ENCODE results near the gene SMARCE1.

Gene SMARCE1

DNA sequence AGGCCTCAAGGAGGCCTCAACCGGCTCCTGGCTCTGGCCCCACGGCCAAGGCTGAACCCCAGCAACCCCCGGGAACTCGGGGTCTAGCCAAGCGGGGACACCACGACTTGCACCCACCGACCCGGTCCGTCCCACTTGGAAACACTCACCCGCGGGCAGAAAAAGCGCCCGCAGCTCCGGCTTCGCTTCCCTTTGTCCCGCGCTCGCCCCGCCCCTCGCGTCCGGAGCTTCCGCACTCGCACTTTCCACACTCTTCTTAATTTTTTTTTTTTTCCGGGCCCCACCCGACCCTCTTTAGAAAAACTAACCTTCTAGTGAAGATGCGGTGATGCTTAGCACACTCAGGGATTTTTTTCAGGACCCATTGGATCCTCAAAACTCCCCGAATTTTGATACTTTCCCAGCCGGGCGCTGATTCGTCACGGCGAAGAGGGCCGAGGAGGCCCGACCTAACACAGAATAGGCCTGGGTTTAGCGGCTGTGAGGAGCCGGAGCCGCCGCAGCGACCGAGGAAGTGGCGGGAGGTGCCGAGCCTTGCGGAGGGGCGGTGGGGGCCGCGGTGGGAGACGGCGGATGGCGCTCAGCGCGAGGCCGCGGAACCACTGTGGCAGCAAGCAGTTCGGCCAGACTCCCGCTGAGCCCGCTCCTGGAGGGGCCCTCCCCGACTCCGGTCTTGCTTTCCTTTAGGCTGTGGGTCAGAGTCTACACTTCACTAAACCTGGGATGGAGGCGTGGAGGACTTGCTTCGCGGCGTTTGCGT lies at the start of gene SMARCE1:
SMARCE1 (minus strand) TSS at position 195 of the 760 bp plus-strand sequence. CDS start 2,016 bp downstream, outside the sequence.
- peak; percentile 82 for DNase-seq (ENCODE audit: low spot score)

DNA sequence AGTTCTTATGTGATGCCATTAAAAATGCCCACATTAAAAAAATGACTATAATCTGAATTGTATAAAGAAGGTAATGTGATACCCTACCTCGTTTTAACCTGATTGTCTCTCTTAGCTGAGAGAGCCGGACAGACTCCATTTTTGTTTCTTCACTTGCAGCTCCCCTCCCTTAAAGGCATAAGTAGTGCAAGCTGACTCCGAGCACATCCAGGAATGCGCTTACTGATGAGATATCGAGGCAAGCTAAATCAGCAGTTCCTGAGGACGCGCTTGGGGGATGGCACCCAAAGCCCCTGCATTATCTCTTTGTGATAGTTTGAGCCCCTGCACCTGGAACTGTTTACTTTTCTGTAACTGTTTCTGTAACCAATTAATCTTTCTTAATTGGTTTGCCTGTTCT lies 49.7 kb upstream of the SMARCE1 start:
- no peak for DNase-seq (ENCODE audit: low spot score)

- DNase-seq (ENCODE audit: low spot score): no peak
Measured at GRCh38 chr17:40696651-40697072, 49.0 kb upstream of the SMARCE1 start.

DNA sequence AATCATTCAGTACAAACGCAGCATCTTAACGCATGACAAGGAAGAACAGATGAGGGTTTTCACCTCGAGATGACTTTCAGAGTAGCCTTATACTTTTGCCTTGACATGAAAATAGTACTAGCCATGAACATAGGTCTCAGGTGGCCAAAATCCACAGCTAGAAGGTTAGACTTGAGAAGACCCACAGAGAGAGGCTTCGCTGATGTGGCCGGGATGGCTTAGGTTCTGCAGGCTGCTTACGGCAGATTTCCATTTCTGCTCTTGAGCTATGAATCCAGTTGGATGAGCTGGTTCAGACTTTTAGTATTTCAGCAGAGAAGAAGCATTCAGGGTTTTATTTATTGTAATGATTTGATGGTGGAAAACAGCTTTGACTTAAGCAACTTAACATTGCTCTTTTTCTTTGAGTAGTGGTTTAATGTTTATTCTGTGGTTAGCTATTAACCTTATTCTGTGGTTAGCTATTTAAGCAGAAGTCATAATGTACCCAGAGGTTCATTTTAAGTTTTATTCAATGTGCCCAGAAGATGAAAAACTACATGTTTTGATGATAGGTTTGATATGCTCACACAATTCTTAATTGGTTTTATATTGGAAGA lies 48.4 kb upstream of the SMARCE1 start:
- DNase-seq (ENCODE audit: low spot score): no peak

- DNase-seq (ENCODE audit: low spot score): no peak
Measured at GRCh38 chr17:40694584-40694983, 47.0 kb upstream of the SMARCE1 start.

DNA sequence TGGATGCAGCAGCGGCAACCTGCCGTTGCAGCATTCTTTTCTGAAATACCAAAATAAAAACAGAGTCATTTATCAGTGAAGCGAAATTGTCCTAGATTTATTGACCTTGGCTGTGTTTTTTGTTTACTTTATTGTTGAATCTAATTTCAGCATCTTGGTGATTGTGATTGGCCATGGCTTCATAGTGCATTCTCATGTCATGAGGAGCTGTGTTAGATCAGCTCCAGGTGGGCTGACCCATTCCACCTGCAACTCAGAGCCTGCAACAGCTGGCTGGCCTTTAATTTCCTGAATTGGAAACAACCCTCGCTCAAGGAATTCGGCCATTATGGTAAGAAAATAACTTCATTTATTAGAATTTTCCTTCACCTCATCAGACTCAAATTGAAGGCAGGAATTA lies 39.5 kb upstream of the SMARCE1 start:
- DNase-seq (ENCODE audit: low spot score): no peak

DNA sequence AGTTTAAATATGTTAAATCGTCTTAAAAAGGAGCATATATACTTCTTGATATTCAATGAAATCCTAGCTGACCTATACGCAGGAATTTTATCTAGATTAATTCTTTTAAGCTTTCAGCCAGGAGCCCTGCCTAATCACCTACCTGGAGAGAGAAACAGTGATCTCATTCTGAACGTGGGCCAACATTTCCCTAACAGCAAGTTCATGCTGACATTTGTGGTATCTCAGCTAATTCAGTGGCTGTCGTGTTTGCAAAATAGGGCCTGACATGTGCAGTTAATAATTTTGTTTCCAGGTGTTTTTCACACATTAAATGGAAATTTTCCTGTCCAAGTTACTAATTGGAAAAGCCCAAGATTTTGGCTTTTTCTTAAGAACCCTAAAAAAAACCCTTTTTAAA lies 38.6 kb upstream of the SMARCE1 start:
- DNase-seq (ENCODE audit: low spot score): no peak

GRCh38 chr17:40680998-40681397 lies 33.4 kb upstream of the SMARCE1 start:
- DNase-seq (ENCODE audit: low spot score): no peak

DNA sequence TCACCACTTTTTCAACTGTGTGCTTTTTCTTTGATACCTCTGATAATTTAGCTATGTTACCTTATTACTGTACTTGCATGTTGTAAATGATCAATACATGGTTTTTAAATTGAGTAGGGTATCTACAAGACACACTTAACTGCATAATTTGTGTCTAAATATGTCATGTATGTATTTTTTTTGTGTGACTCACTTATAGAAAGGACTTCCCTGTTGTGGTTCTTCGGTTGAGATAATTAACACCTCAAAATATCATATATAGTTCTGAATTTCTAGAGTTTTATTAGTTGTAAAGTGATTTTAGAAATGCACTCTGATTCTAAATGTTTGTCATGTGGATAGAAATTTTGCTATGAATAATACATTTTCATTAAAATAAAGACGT lies 31.9 kb upstream of the SMARCE1 start:
- DNase-seq (ENCODE audit: low spot score): no peak

DNA sequence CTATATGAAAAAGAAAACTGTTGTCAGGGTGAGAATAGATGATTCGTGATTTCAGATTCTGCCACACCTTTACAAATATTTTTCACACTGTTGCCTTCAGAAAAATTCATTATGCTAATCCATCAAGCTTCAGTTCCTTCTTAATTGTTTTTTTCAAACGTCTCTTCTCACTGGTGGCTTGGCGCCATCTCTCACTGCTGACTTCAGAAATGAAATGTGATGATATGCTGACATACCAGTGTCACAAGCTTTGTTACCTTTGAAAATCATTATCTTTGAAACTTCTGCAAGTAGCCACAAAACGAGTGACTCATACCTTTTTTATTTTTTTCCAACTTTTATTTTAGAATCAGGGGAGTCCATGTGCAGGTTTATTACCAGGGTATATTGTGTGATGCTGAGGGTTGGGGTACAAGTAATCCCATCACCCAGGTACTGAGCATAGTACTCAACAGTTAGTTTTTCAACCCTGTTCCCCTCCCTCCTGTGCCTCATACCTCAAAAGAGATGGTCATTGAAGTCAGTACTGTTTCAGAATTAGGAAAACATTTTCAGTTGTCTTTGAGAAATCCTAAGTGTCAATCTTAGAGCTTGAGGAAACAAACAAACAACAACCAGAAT lies 31.4 kb upstream of the SMARCE1 start:
- no peak for DNase-seq (ENCODE audit: low spot score)

DNA sequence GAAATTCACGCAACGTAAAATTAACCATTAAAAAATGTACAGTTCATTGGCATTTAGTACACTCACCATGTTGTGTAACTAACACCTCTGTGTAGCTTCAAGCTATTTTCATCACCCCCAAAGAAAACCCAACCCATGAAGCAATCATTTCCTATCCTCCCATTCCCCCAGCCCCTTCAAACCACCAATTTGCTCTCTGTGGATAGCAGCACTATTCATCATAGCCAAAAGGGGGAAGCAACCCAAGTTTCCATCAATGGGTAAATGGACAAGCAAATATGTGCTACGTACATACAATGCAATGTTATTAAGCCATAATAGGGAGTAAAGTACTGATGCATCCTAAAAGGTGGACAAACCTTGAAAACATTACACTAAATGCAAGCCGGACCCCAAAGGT lies 28.3 kb upstream of the SMARCE1 start:
- peak; percentile 8 for DNase-seq (ENCODE audit: low spot score)

DNA sequence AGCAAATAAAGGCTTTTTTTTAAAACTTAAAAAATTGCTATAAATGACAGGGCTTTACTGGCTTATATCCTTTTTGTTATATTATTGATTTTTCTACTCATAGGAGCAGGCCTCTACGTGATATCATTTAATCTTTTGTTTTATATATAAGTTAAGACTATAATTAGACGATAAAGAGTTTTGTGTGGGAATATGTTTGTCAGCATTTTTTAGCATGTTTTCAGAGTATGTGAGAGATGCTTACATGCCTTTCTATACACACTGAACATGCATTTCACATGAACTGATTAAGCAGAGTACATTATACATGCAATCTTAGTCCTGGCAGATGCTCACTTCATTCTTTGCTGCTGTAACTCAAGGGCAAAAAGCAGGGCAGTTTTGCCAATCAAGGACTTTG lies 25.0 kb upstream of the SMARCE1 start:
- no peak for DNase-seq (ENCODE audit: low spot score)

- DNase-seq (ENCODE audit: low spot score): no peak
Measured at GRCh38 chr17:40671282-40671681, 23.7 kb upstream of the SMARCE1 start.

- no peak for DNase-seq (ENCODE audit: low spot score)
Measured at GRCh38 chr17:40666331-40666730, 18.7 kb upstream of the SMARCE1 start.

- no peak for DNase-seq (ENCODE audit: low spot score)
Measured at GRCh38 chr17:40664582-40665333, 17.1 kb upstream of the SMARCE1 start, which contains the start of gene KRT222. Gene KRT222, minus strand, starts transcription at chr17:40665177. Its CDS starts 78 bp downstream, at chr17:40665099.

GRCh38 chr17:40663252-40663651 lies 15.6 kb upstream of the SMARCE1 start:
- DNase-seq (ENCODE audit: low spot score): no peak

GRCh38 chr17:40659911-40660310 lies 12.3 kb upstream of the SMARCE1 start:
- DNase-seq (ENCODE audit: low spot score): no peak

GRCh38 chr17:40658396-40658795 lies 10.8 kb upstream of the SMARCE1 start:
- DNase-seq (ENCODE audit: low spot score): no peak

DNA sequence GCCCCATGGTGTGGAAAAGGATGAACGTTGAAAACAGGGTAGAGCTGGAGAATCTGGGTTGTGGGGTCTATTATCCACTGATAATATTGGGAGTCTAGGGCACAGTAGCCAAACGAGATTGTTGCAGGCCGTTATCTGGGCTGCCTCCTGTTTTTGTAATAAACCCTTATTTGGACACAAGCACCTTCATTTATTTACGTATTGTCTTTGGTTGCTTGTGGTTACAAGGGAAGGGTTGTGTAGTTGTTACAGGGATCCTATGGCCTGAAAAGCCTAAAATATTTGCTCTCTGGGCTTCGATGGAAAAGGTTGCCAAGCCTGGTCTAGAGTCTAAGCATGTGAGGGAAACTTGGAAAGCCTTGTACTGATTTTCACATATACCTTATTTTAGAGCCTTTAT lies 4.3 kb upstream of the SMARCE1 start:
- DNase-seq (ENCODE audit: low spot score): no peak

DNA sequence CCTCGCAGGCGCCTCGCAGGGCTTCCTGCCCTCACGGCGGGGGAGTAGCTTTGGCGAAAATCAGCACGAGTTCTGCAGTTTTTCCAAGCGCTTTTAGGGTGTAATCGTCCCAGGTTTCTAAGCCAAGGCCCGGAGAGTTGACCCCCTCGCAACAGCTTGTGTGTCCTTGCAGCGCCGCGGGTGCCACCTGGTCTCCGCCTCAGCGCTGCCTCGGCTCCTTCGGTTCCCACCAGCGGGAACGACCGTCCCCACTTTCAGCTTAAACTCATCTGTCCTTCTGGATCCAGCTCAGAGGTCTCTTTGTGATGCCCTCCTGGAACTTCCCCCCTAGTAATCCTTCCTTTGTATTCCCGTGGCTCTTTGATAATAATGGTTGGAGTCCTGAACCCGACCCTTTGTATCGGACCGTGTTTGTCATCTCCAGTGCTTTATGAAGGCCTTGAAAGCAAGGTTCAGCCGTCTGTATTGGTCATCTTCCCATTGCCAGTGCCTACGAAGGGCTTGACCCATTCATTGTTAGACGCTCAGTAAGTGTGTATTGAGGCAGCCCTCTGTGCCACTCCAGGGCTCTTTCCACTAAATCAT lies 858 bp upstream of the SMARCE1 start:
- DNase-seq (ENCODE audit: low spot score): no peak

GRCh38 chr17:40646791-40647623 lies 611 bp downstream of the SMARCE1 start:
- DNase-seq (ENCODE audit: low spot score): peak; percentile 72
